ENCODE data around the gene ECI2.

DNA sequence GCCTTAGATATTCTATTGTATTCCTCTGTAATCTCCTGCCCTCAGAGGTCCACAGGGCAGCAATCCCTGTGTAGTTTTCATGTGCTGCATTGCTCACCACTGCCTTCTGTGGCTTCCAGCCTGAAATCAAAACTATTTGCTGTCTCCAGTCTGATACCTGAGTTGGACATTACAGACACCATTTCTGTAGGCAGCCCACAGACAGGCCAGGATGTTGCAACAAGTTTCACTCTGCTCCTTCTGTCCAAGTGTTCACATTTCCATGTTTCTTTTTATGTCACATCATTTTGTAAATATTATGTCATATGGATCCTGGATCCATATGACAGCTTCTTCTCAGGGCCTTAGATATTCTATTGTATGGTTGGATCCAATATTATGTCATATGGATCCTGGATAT, 21.7 kb downstream of the ECI2 start:
- TF ChIP-seq POLR2A (IDR thresholded peaks at IDR 0.05; ENCODE audit: low read length) = no peak
- no peak for TF ChIP-seq GATA1 (IDR thresholded peaks at IDR 0.05; ENCODE audit: low read depth, low read length)
